HG02798 (cell line): ENCODE results near the gene POTEH.
"Not testable (repeated sequence)": the region's sequence is repeated elsewhere in the genome, so short reads cannot be mapped to it uniquely, and the experiment has no call there.

Experiments
- ATAC-seq: cut with Tn5 transposase; IDR thresholded peaks from one replicate; pipeline ENCODE4 v1.9.1; 2021; ENCODE audit warnings: mild to moderate bottlenecking; ENCODE audit not compliant: unreplicated experiment, poor library complexity

POTEH gene

DNA sequence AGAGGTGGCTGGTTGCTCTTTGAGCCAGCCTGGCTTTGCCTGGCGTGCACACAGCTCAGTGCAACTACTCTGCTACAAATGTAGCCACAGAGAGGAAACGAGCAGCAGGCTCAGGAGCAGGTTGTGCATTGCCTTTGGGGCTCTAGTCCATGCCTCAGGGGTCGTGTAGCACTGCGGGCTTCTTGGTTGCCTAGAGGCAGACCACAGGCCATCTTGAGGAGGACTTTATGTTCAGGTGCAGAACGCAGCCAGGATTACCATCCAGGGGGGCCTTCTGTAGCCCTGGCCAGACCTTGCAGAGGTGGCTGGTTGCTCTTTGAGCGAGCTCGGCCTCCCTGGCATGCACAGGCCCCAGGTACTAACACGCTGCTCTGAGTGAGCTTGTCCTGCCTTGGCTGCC, 41.2 kb downstream of the POTEH start:
- not testable (repeated sequence) for ATAC-seq

DNA sequence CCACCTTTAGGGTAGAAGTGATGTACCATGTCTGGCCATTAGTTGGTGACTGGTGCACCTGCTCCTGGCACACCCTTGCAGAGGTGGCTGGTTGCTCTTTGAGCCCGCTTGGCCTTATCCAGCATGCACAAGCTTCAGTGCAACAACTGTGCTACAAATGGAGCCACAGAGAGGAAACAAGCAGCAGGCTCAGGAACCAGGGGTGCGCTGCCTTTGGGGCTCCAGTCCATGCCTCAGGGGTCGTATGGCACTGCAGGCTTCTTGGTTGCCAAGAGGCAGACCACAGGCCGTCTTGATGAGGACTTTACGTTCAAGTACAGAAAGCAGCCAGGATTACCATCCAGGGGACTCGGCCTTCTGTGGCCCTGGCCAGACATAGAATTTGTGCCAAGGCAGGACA, 44.6 kb downstream of the POTEH start:
- ATAC-seq = not testable (repeated sequence)

DNA sequence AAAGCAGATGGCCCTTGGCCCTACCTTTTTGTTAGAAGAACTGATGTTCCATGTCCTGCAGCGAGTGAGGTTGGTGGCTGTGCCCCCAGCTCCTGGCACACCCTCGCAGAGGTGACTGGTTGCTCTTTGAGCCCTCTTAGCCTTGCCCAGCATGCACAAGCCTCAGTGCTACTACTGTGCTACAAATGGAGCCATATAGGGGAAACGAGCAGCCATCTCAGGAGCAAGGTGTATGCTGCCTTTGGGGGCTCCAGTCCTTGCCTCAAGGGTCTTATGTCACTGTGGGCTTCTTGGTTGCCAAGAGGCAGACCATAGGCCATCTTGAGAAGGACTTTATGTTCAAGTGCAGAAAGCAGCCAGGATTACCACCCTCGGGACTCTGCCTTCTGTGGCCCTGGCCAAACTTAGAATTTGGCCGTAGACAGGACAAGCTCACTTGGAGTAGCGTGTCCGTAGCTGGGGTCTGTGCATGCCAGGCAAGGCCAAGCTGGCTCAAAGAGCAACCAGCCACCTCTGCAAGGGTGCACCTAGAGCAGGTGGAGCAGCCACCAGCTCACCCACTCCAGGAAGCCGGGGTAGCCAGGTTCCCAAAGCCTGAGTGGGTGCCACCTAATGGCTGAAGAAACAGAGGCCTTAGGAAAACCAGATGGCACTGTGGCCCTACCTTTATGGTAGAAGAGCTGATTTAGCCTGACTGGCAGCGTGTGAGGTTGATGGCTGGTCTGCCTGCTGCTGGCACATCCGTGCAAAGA, 48.5 kb downstream of the POTEH start:
- ATAC-seq = not testable (repeated sequence)

DNA sequence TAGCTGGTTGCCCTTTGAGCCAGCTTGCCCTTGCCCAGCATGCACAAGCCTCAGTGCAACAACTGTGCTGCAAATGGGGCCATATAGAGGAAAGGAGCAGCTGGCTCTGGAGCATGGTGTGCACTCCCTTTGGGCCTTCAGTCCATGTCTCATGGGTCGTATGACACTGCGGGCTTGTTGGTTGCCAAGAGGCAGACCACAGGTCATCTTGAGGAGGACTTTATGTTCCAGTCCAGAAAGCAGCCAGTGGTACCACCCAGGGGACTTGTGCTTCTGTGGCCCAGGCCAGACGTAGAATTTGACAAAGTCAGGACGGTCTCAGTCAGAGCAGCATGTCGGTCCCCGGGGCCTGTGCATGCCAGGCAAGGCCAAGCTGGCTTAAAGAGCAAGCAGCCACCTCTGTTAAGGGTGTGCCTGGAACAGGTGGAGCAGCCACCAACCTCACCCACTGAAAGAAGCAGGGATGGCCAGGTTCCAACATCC, 49.1 kb downstream of the POTEH start:
- ATAC-seq = not testable (repeated sequence)

DNA sequence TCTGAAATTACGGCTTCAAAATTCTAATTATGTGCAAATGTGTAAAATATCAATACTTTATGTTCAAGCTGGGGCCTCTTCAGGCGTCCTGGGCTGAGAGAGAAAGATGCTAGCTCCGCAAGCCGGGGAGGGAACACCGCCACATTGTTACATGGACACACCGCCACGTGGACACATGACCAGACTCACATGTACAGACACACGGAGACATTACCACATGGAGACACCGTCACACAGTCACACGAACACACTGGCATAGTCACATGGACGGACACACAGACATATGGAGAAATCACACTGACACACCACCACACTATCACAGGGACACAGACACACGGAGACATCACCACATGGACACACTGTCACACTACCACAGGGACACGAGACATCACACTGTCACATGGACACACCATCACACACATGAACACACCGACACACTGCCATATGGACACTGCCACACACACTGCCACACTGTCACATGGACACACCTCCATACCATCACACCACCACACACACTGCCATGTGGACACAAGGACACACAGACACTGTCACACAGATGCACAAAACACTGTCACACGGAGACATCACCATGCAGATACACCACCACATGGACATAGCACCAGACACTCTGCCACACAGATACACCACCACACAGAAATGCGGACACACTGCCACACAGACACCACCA, 58.0 kb downstream of the POTEH start:
- not testable (repeated sequence) for ATAC-seq

DNA sequence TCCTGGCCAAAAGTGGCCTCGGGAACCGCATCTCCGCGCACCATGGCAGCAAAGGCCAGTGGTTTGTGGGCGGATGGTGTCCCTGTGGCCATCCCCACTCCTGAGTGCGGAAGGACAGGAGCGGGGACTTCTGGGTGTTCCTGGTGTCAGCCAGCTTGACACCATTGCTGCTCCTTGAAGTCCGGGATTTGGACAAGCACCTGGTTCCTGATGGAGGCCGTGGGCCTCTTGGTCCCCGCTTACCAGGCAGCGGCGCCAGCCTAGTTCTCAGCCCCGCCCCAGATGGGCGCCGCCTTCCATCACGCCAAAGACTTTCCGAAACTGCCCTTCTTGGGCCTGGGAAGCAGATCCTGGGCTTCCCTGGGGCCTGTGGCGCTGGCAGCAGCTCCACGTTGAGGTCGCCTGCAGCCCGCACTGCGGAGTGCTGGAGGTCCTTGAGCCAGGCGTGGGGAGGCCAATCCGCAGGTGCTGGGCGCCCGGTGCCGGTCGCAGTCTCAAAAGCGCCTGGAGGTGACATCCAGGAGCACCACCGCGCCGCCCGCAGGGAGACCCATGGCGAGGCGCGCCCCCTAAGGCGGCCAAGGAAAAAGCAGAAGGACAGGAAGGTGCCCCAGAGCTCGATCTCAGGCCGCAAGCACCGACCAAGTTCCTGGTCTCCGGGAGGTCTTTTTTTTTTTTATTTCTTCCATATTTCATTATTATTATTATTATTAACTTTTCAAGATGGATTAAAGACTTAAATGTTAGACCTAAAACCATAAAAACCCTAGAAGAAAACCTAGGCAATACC, 59.5 kb downstream of the POTEH start:
- ATAC-seq = not testable (repeated sequence)

DNA sequence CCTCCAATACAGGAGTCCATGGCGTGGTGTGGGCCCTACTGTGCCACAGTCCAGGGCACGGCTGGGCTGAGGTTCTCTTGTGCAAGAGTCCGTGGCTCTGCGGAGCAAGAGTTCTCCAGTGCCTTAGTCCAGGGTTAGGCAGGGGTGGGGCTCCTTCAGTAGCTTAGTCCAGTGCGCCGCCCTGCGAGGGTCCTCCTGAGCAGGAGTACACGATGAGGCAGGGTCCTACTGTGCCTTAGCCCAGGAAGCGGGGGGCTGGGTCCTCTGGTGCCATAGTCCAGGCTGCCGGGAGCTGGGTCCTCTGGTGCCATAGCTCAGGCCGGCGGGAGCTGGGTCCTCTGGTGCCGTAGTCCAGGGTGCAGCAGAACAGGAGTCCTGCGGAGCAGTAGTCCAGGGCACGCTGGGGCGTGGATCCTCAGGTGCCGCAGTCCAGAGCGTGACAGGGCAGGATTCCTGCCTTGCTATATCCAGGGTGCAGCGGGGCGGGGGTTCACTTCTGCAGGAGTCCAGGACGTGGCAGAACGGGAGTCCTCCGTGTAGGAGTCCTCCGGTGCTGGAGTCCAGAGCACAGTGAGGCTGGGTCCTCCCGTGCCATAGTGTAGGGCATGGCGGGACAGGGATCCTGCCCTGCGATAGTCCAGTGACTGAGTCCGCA, 69.7 kb downstream of the POTEH start:
- not testable (repeated sequence) for ATAC-seq

DNA sequence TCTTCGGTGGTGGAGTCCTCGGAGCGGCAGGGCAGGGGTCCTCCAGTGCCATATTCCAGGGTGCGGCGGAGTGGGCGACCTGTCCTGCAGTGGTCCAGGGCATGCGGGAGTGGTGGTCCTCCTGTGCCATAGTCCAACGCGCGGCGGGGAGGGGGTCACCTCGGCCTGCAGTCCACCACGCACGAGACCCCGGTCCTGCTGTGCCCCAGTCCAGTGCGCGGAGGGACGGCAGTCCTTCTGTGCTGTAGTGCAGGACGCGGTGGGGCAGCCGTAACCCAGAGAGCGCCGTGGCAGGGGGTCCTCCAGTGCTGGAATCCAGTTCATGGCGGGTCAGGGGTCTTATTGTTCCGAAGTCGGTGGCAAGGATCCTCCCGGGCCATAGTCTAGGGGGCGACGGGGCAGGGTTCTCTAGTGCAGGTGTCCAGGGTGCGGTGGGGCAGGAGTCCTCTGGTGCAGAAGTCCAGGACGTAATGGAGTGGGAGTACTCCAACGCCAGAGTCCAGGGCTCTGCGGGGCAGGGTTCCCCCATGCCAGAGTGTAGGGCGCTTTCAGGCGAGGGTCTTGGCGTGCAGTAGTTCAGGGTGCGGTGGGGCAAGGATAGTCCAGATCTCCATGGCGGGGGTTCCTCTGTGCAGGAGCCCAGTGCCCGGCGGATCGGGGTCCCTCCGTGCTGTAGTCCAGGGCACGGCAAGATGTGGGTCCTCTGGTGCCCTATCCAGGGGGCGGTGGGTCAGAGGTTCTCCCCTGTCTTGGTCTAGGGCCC, 70.7 kb downstream of the POTEH start:
- not testable (repeated sequence) for ATAC-seq

DNA sequence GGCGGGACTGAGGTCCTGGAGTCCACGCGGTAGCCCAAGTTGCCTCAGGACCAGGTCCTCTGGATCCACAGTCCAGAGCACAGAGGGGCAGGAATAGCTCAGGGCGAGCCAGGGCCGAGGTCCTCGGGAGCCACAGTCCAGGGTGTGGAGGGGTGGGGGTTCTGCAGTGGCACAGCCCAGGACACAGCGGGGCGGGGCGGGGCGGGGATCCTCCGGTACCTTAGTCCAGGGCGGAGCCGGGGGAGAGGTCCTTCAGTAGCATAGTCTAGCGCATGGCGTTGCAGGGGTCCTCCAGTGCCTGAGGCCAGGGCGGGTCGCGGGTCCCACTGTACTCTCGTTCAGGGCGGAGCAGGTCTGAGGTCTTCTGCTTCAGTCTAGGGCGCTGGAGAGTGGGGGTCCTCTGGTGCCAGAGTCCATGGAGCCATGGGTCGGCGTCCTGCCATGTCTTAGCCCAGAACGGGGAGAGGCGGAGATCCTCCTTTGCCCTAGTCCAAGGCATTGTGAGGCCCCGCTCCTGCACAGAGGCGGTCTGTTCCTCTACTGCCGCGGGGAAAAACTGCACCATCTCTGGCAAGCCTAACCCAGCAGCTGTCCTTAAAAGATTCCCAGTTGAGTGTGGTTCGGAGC, 71.4 kb downstream of the POTEH start:
- not testable (repeated sequence) for ATAC-seq

DNA sequence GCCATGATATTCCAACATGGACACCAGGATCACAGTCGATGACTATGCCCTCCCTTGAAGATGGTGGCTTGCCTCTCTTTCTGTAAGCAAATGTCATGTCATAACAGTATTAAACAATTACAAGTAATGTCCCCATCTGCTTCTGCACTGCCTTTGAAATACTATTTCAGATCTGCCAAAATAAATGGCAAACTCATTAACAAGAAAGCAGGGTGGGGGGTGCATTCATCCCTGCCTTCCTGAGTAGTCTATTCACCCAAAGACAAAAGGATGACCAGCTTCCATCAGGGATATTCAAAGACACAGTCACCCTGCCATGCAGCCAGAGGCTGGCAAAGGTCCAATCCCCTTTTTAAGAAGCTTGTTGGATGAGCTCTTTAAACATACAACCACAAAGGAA, 73.7 kb downstream of the POTEH start:
- ATAC-seq = not testable (repeated sequence)
